Measurements from ENCODE around the gene FIGN. TPM values are rescaled to one million over a fixed set of nuclear protein-coding genes. Genes with fewer than 3 reads are reported as not detected.

FIGN gene
- total and polyA plus RNA-seq, 4 experiments from 2014 or later: not detected

GRCh38 chr2:163652751-163653150, 83.1 kb downstream of the FIGN start:
- Histone ChIP-seq H3K9me3 (ENCODE audit: control insufficient read depth in 1 of 2, low read length in 2 of 2) (no peaks in the 10 kb centered on the region), H3K27ac (ENCODE audit: low read depth, low read length) (no peak overlapping the region), H3K36me3 (ENCODE audit: insufficient read depth, low read length) (no peaks in the 10 kb centered on the region), H3K4me3 (ENCODE audit: low read length in 2 of 2) (no peak overlapping the region), H3K4me1 (ENCODE audit: insufficient read depth, low read length) (no peaks in the 10 kb centered on the region), H3K27me3 (ENCODE audit: insufficient read depth, low read length) (no peaks in the 10 kb centered on the region)
- intact Hi-C loops (cut with micrococcal nuclease): no loop called here
- Mint-ChIP-seq H3K27me3 (no peaks in the 10 kb centered on the region), H3K27ac (no peak overlapping the region), H3K4me1 (no peaks in the 10 kb centered on the region), H3K36me3 (no peaks in the 10 kb centered on the region), H3K9me3 (peaks cover 0 to 7% (median 4%) of the 10 kb centered on the region in 8 donors), H3K4me3 (no peak overlapping the region)
- CTCF ChIA-PET (ENCODE audit: partially characterized antibody): no interaction called here
- DNase-seq: no peak
- POLR2A ChIA-PET (ENCODE audit: partially characterized antibody): no interaction called here

GRCh38 chr2:163649080-163649479, 86.7 kb downstream of the FIGN start:
- ChIA-PET POLR2A (ENCODE audit: partially characterized antibody) (no interaction called here), CTCF (ENCODE audit: partially characterized antibody) (no interaction called here)
- no peaks in the 10 kb centered on the region for H3K4me1 Mint-ChIP-seq
- no peaks in the 10 kb centered on the region for H3K27me3 Mint-ChIP-seq
- H3K27me3 ChIP-seq (ENCODE audit: insufficient read depth, low read length): no peaks in the 10 kb centered on the region
- H3K9me3 ChIP-seq (ENCODE audit: control insufficient read depth in 1 of 2, low read length in 2 of 2): no peaks in the 10 kb centered on the region
- no peak overlapping the region for H3K4me3 Mint-ChIP-seq
- no peak overlapping the region for H3K27ac Mint-ChIP-seq
- peaks cover 0 to 10% (median 0%) of the 10 kb centered on the region in 8 donors for H3K9me3 Mint-ChIP-seq
- intact Hi-C loops (cut with micrococcal nuclease): no loop called here
- no peaks in the 10 kb centered on the region for H3K36me3 ChIP-seq (ENCODE audit: insufficient read depth, low read length)
- no peak overlapping the region for H3K4me3 ChIP-seq (ENCODE audit: low read length in 2 of 2)
- H3K27ac ChIP-seq (ENCODE audit: low read depth, low read length): no peak overlapping the region
- H3K4me1 ChIP-seq (ENCODE audit: insufficient read depth, low read length): no peaks in the 10 kb centered on the region
- DNase-seq: no peak
- no peaks in the 10 kb centered on the region for H3K36me3 Mint-ChIP-seq

- Histone ChIP-seq H3K36me3 (ENCODE audit: insufficient read depth, low read length) (no peaks in the 10 kb centered on the region), H3K4me3 (ENCODE audit: low read length in 2 of 2) (no peak overlapping the region), H3K4me1 (ENCODE audit: insufficient read depth, low read length) (no peaks in the 10 kb centered on the region), H3K9me3 (ENCODE audit: control insufficient read depth in 1 of 2, low read length in 2 of 2) (no peaks in the 10 kb centered on the region), H3K27ac (ENCODE audit: low read depth, low read length) (no peak overlapping the region), H3K27me3 (ENCODE audit: insufficient read depth, low read length) (no peaks in the 10 kb centered on the region)
- Mint-ChIP-seq H3K4me1 (no peaks in the 10 kb centered on the region), H3K27ac (no peak overlapping the region), H3K36me3 (no peaks in the 10 kb centered on the region), H3K9me3 (peaks cover 0 to 10% (median 2%) of the 10 kb centered on the region in 8 donors), H3K27me3 (no peaks in the 10 kb centered on the region), H3K4me3 (no peak overlapping the region)
- ChIA-PET POLR2A (ENCODE audit: partially characterized antibody) (no interaction called here), CTCF (ENCODE audit: partially characterized antibody) (no interaction called here)
- no peak for DNase-seq
- intact Hi-C loops (cut with micrococcal nuclease): no loop called here
Measured at GRCh38 chr2:163647300-163647699, 88.5 kb downstream of the FIGN start.

- H3K9me3 ChIP-seq (ENCODE audit: control insufficient read depth in 1 of 2, low read length in 2 of 2): no peaks in the 10 kb centered on the region
- H3K27me3 ChIP-seq (ENCODE audit: insufficient read depth, low read length): no peaks in the 10 kb centered on the region
- Mint-ChIP-seq H3K4me3 (no peak overlapping the region), H3K9me3 (peaks cover 0 to 10% (median 2%) of the 10 kb centered on the region in 8 donors), H3K4me1 (no peaks in the 10 kb centered on the region), H3K27ac (no peak overlapping the region), H3K36me3 (no peaks in the 10 kb centered on the region), H3K27me3 (no peaks in the 10 kb centered on the region)
- ChIA-PET CTCF (ENCODE audit: partially characterized antibody) (no interaction called here), POLR2A (ENCODE audit: partially characterized antibody) (no interaction called here)
- no peaks in the 10 kb centered on the region for H3K36me3 ChIP-seq (ENCODE audit: insufficient read depth, low read length)
- no peak overlapping the region for H3K4me3 ChIP-seq (ENCODE audit: low read length in 2 of 2)
- no peak for DNase-seq
- intact Hi-C loops (cut with micrococcal nuclease): no loop called here
- no peak overlapping the region for H3K27ac ChIP-seq (ENCODE audit: low read depth, low read length)
- H3K4me1 ChIP-seq (ENCODE audit: insufficient read depth, low read length): no peaks in the 10 kb centered on the region
Measured at GRCh38 chr2:163646687-163647086, 89.1 kb downstream of the FIGN start.

DNA sequence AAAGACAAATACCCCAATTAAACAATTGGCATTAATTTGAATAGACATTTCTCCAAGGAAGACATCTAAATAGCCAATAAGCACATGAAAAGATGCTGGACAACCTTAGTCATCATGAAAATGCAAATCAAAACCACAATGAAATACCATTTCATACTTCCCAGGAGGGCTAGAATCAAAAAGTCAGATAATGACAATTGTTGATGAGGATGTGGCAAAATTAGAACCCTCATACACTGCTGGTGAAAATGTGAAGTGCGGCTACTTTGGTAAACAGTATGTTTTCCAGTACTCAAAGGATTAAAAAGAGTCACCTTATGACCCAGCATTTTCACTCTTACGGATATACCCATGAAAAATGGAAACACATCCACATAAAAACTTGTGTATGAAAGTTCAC, 91.6 kb downstream of the FIGN start:
- H3K9me3 ChIP-seq (ENCODE audit: control insufficient read depth in 1 of 2, low read length in 2 of 2): no peaks in the 10 kb centered on the region
- no peaks in the 10 kb centered on the region for H3K27me3 Mint-ChIP-seq
- no peaks in the 10 kb centered on the region for H3K4me1 ChIP-seq (ENCODE audit: insufficient read depth, low read length)

DNA sequence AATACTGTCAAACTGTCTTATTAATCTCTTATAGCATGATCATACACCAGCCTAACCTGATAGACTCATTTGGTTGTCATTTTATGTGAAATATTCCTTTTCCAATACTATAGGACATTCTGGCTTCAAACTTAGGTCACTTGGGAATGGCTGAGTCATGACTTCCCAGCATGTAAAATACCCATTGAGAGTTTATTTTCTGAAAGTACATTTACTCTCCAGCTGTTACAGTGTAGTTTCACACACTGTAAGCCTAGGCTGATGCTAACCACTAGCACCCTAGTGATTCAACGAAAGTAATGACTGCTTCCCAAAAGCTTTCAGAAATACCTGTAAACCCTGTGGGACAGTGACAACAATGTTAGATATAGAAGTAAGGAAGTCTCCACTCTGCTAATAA, 93.8 kb downstream of the FIGN start:
- Histone ChIP-seq H3K9me3 (ENCODE audit: control insufficient read depth in 1 of 2, low read length in 2 of 2) (no peaks in the 10 kb centered on the region), H3K4me3 (ENCODE audit: low read length in 2 of 2) (no peak overlapping the region), H3K27me3 (ENCODE audit: insufficient read depth, low read length) (no peaks in the 10 kb centered on the region), H3K36me3 (ENCODE audit: insufficient read depth, low read length) (no peaks in the 10 kb centered on the region), H3K4me1 (ENCODE audit: insufficient read depth, low read length) (no peaks in the 10 kb centered on the region), H3K27ac (ENCODE audit: low read depth, low read length) (no peak overlapping the region)
- Mint-ChIP-seq H3K4me1 (no peaks in the 10 kb centered on the region), H3K36me3 (no peaks in the 10 kb centered on the region), H3K27ac (no peak overlapping the region), H3K4me3 (no peak overlapping the region), H3K9me3 (peaks cover 0 to 8% (median under 1%) of the 10 kb centered on the region in 8 donors), H3K27me3 (no peaks in the 10 kb centered on the region)
- POLR2A ChIA-PET (ENCODE audit: partially characterized antibody): no interaction called here
- CTCF ChIA-PET (ENCODE audit: partially characterized antibody): no interaction called here
- DNase-seq: no peak
- intact Hi-C loops (cut with micrococcal nuclease): no loop called here

More for the DNA sequence above, 91.6 kb downstream of the FIGN start:
- Mint-ChIP-seq H3K9me3 (peaks cover 0 to 7% (median 2%) of the 10 kb centered on the region in 8 donors), H3K4me1 (no peaks in the 10 kb centered on the region), H3K36me3 (no peaks in the 10 kb centered on the region), H3K4me3 (no peak overlapping the region), H3K27ac (no peak overlapping the region)
- H3K4me3 ChIP-seq (ENCODE audit: low read length in 2 of 2): no peak overlapping the region
- no peak overlapping the region for H3K27ac ChIP-seq (ENCODE audit: low read depth, low read length)
- ChIA-PET POLR2A (ENCODE audit: partially characterized antibody) (no interaction called here), CTCF (ENCODE audit: partially characterized antibody) (no interaction called here)
- no peak for DNase-seq
- no peaks in the 10 kb centered on the region for H3K36me3 ChIP-seq (ENCODE audit: insufficient read depth, low read length)
- intact Hi-C loops (cut with micrococcal nuclease): no loop called here
- H3K27me3 ChIP-seq (ENCODE audit: insufficient read depth, low read length): no peaks in the 10 kb centered on the region

DNA sequence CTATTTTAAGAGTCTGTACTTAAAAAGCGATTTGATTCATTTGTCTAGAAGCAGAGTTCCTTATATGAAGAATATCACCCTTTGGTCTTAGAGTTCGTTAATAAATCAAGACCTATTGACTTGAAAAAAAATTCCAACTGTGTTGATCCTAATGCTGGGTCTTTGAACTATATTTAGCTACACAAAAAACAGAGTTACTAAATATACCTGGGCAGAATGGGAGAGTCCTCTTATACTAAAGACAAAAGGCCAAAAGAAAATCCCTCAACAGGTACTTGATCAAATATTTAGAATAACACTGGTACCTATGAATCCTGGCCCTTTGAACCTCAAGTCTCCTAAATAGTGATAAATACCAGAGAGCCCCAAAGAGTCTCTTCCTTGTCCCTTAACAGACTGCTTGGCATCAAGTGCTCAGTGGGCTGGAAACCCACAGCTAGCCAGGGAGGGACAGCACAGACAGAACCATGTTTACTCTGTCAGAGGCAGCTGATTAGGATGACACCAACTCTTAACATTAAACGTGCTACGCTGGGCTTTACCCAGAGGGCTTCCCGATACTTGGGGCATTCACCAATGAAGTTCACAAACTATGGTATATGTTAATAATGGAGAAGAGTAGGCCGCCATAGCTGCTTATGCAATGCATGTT, 95.1 kb downstream of the FIGN start:
- Mint-ChIP-seq H3K36me3 (no peaks in the 10 kb centered on the region), H3K27me3 (no peaks in the 10 kb centered on the region), H3K4me3 (no peak overlapping the region), H3K9me3 (peaks cover 0 to 9% (median under 1%) of the 10 kb centered on the region in 8 donors), H3K4me1 (no peaks in the 10 kb centered on the region), H3K27ac (no peak overlapping the region)
- no peak for DNase-seq
- intact Hi-C loops (cut with micrococcal nuclease): no loop called here
- Histone ChIP-seq H3K4me1 (ENCODE audit: insufficient read depth, low read length) (no peaks in the 10 kb centered on the region), H3K27ac (ENCODE audit: low read depth, low read length) (no peak overlapping the region), H3K36me3 (ENCODE audit: insufficient read depth, low read length) (no peaks in the 10 kb centered on the region), H3K4me3 (ENCODE audit: low read length in 2 of 2) (no peak overlapping the region), H3K9me3 (ENCODE audit: control insufficient read depth in 1 of 2, low read length in 2 of 2) (no peaks in the 10 kb centered on the region), H3K27me3 (ENCODE audit: insufficient read depth, low read length) (no peaks in the 10 kb centered on the region)
- ChIA-PET POLR2A (ENCODE audit: partially characterized antibody) (no interaction called here), CTCF (ENCODE audit: partially characterized antibody) (interaction anchor here (1.2 kb wide), 1 partner anchor 13 kb away, joined by 4 read pairs; no protein-coding TSS in a partner anchor)

DNA sequence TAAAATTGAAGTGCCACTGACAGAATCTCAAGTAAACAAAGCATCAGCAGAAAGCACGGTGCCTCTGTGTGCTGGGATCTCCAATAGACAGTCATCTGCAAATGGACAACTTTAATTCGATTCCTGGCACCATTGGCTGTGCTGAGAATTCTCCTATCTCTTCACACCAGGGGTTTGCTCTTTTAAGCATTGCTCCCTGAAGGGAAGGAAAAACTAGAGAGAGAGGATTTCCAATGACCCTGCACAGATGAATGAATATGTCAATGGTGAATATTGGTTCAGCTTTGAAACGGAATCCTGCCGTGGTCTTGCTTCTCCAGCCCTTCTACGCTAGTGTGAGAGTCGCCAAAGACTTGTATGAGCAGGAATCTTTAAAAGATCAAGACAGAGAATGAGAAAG, 97.9 kb downstream of the FIGN start:
- H3K4me3 Mint-ChIP-seq: no peak overlapping the region
- intact Hi-C loops (cut with micrococcal nuclease): no loop called here
- no peaks in the 10 kb centered on the region for H3K9me3 ChIP-seq (ENCODE audit: control insufficient read depth in 1 of 2, low read length in 2 of 2)

More for the DNA sequence above, 97.9 kb downstream of the FIGN start:
- H3K27ac ChIP-seq (ENCODE audit: low read depth, low read length): no peak overlapping the region
- no peaks in the 10 kb centered on the region for H3K4me1 Mint-ChIP-seq
- ChIA-PET POLR2A (ENCODE audit: partially characterized antibody) (no interaction called here), CTCF (ENCODE audit: partially characterized antibody) (no interaction called here)
- H3K36me3 Mint-ChIP-seq: no peaks in the 10 kb centered on the region
- no peaks in the 10 kb centered on the region for H3K36me3 ChIP-seq (ENCODE audit: insufficient read depth, low read length)
- no peaks in the 10 kb centered on the region for H3K4me1 ChIP-seq (ENCODE audit: insufficient read depth, low read length)
- peaks cover 0 to 8% (median 2%) of the 10 kb centered on the region in 8 donors for H3K9me3 Mint-ChIP-seq
- H3K27ac Mint-ChIP-seq: no peak overlapping the region
- no peaks in the 10 kb centered on the region for H3K27me3 Mint-ChIP-seq
- no peak overlapping the region for H3K4me3 ChIP-seq (ENCODE audit: low read length in 2 of 2)
- no peaks in the 10 kb centered on the region for H3K27me3 ChIP-seq (ENCODE audit: insufficient read depth, low read length)
- no peak for DNase-seq

All from CD4-positive, alpha-beta memory T cell (primary cell).